Measurements from ENCODE around the gene SLC50A1.

Gene SLC50A1

GRCh38 chr1:155184351-155184811 lies 48.7 kb downstream of the SLC50A1 start:
- no peak for DNase-seq (ENCODE audit: low read depth)

GRCh38 chr1:155184835-155185782 lies 49.5 kb downstream of the SLC50A1 start:
- DNase-seq (ENCODE audit: low read depth), result no peak

- no peak for DNase-seq (ENCODE audit: low read depth)
These were observed 50.1 kb downstream of the SLC50A1 start for GRCh38 chr1:155185783-155186066.

GRCh38 chr1:155186067-155186793 lies 50.6 kb downstream of the SLC50A1 start:
- no peak for DNase-seq (ENCODE audit: low read depth)

- DNase-seq (ENCODE audit: low read depth), result no peak
These were observed 51.3 kb downstream of the SLC50A1 start for GRCh38 chr1:155186794-155187455.

GRCh38 chr1:155187456-155187891 lies 51.8 kb downstream of the SLC50A1 start:
- DNase-seq (ENCODE audit: low read depth), result no peak

- DNase-seq (ENCODE audit: low read depth), result no peak
These were observed 52.6 kb downstream of the SLC50A1 start for GRCh38 chr1:155188268-155188667.
